GM12878 (cell line): ENCODE results near the gene PTPRD.

Source experiments
- CBX5 ChIP-seq: sonication (generic); IDR thresholded peaks from 2 replicates; pipeline ENCODE4 v1.6.1; 2016; ENCODE audit warnings: low read depth, moderate library complexity, mild to moderate bottlenecking, inconsistent platforms
- CEBPZ ChIP-seq: fragments of 150-350 bp; IDR thresholded peaks from 2 replicates; pipeline ENCODE4 v1.6.1; 2016; ENCODE audit warnings: low read depth, low read length
- CHD4 ChIP-seq: fragments of 200-600 bp; sonication (generic); IDR thresholded peaks from 2 replicates; pipeline ENCODE4 v1.6.1; 2016; ENCODE audit warnings: mild to moderate bottlenecking
- CTCF ChIP-seq, 3 experiments: IDR thresholded peaks in 2 of 3; conservative IDR thresholded peaks in 1 of 3; 2 replicates each; pipeline ENCODE4 v1.5.1; 2011; ENCODE audit warnings: low read depth in 3 of 3, low read length in 3 of 3, mild to moderate bottlenecking in 3 of 3, control low read depth in 2 of 3, moderate library complexity in 2 of 3, inconsistent platforms in 1 of 3, mixed read lengths in 1 of 3; ENCODE audit not compliant: control insufficient read depth in 2 of 3, insufficient read depth in 1 of 3; ENCODE audit errors: extremely low read depth in 1 of 3
- EP300 ChIP-seq, 2 experiments: fragments of 150-350 bp in 1 of 2; IDR thresholded peaks; 2 replicates each; pipeline ENCODE4 v1.6.1; 2011 to 2012; ENCODE audit warnings: low read depth in 2 of 2, low read length in 2 of 2, borderline replicate concordance in 1 of 2, improper control_type of control experiment in 1 of 2, inconsistent platforms in 1 of 2; ENCODE audit not compliant: control insufficient read depth in 1 of 2
- EZH2 ChIP-seq: IDR thresholded peaks from 2 replicates; pipeline ENCODE4 v1.6.1; 2012; ENCODE audit warnings: low read depth, mild to moderate bottlenecking, control low read depth, inconsistent platforms, low read length, borderline replicate concordance; ENCODE audit not compliant: control insufficient read depth
- JUND ChIP-seq: IDR thresholded peaks from 2 replicates; pipeline ENCODE4 v1.6.1; 2012; ENCODE audit warnings: low read depth, mild to moderate bottlenecking, low read length, improper control_type of control experiment, moderate library complexity
- KDM1A ChIP-seq: fragments of 200-600 bp; sonication (generic); IDR thresholded peaks from 2 replicates; pipeline ENCODE4 v1.6.1; 2016; ENCODE audit warnings: borderline replicate concordance
- POLR2A ChIP-seq: IDR thresholded peaks from 2 replicates; pipeline ENCODE4 v1.6.1; 2011; ENCODE audit warnings: low read depth, mild to moderate bottlenecking, low read length
- SMAD1 ChIP-seq: fragments of 450-650 bp; IDR thresholded peaks from 2 replicates; pipeline ENCODE4 v1.6.1; 2018; ENCODE audit warnings: mild to moderate bottlenecking, low read depth; ENCODE audit not compliant: partially characterized antibody
- ZNF384 ChIP-seq: IDR thresholded peaks from 2 replicates; pipeline ENCODE4 v1.6.1; 2012; ENCODE audit warnings: low read depth, mild to moderate bottlenecking, low read length, improper control_type of control experiment, borderline replicate concordance
- TF ChIP-seq, protein P1 (sequence below): IDR thresholded peaks from 2 replicates; pipeline ENCODE4 v1.6.1; 2012; ENCODE audit warnings: low read length, inconsistent platforms
- TF ChIP-seq, protein P2 (sequence below): fragments of 450-650 bp; IDR thresholded peaks from 2 replicates; pipeline ENCODE4 v1.6.1; 2016; ENCODE audit warnings: mild to moderate bottlenecking
- TF ChIP-seq, protein P3 (sequence below): fragments of 450-650 bp; IDR thresholded peaks from 2 replicates; pipeline ENCODE4 v1.6.1; 2017; ENCODE audit warnings: antibody characterized with exemption, mild to moderate bottlenecking, moderate library complexity

GRCh38 chr9:10015755-10016154 lies 597.0 kb downstream of the PTPRD start:
- TF ChIP-seq CTCF (IDR thresholded peaks at IDR 0.05 in 2 of 3, conservative IDR thresholded peaks at IDR 0.05 in 1 of 3; ENCODE audit: control insufficient read depth in 2 of 3, extremely low read depth in 1 of 3, insufficient read depth in 1 of 3, low read depth in 3 of 3, low read length in 3 of 3) = no peak
- TF ChIP-seq CEBPZ = no peak
- no peak for TF ChIP-seq EP300 (IDR thresholded peaks at IDR 0.05; ENCODE audit: borderline replicate concordance in 1 of 2, control insufficient read depth in 1 of 2, low read depth in 2 of 2, low read length in 2 of 2)
- TF ChIP-seq KDM1A = no peak
- TF ChIP-seq JUND = no peak
- TF ChIP-seq POLR2A = no peak
- TF ChIP-seq, protein P1, sequence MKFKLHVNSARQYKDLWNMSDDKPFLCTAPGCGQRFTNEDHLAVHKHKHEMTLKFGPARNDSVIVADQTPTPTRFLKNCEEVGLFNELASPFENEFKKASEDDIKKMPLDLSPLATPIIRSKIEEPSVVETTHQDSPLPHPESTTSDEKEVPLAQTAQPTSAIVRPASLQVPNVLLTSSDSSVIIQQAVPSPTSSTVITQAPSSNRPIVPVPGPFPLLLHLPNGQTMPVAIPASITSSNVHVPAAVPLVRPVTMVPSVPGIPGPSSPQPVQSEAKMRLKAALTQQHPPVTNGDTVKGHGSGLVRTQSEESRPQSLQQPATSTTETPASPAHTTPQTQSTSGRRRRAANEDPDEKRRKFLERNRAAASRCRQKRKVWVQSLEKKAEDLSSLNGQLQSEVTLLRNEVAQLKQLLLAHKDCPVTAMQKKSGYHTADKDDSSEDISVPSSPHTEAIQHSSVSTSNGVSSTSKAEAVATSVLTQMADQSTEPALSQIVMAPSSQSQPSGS = no peak
- no peak for TF ChIP-seq CHD4
- TF ChIP-seq SMAD1 = no peak
- no peak for TF ChIP-seq EZH2
- TF ChIP-seq, protein P2, sequence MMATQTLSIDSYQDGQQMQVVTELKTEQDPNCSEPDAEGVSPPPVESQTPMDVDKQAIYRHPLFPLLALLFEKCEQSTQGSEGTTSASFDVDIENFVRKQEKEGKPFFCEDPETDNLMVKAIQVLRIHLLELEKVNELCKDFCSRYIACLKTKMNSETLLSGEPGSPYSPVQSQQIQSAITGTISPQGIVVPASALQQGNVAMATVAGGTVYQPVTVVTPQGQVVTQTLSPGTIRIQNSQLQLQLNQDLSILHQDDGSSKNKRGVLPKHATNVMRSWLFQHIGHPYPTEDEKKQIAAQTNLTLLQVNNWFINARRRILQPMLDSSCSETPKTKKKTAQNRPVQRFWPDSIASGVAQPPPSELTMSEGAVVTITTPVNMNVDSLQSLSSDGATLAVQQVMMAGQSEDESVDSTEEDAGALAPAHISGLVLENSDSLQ = no peak
- no peak for TF ChIP-seq ZNF384
- no peak for TF ChIP-seq CBX5
- TF ChIP-seq, protein P3, sequence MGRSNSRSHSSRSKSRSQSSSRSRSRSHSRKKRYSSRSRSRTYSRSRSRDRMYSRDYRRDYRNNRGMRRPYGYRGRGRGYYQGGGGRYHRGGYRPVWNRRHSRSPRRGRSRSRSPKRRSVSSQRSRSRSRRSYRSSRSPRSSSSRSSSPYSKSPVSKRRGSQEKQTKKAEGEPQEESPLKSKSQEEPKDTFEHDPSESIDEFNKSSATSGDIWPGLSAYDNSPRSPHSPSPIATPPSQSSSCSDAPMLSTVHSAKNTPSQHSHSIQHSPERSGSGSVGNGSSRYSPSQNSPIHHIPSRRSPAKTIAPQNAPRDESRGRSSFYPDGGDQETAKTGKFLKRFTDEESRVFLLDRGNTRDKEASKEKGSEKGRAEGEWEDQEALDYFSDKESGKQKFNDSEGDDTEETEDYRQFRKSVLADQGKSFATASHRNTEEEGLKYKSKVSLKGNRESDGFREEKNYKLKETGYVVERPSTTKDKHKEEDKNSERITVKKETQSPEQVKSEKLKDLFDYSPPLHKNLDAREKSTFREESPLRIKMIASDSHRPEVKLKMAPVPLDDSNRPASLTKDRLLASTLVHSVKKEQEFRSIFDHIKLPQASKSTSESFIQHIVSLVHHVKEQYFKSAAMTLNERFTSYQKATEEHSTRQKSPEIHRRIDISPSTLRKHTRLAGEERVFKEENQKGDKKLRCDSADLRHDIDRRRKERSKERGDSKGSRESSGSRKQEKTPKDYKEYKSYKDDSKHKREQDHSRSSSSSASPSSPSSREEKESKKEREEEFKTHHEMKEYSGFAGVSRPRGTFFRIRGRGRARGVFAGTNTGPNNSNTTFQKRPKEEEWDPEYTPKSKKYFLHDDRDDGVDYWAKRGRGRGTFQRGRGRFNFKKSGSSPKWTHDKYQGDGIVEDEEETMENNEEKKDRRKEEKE = no peak
